Upper lobe of left lung (tissue), 6 donors: ENCODE data around the gene HILPDA. TPM values are rescaled to one million over a fixed set of nuclear protein-coding genes. Genes with fewer than 3 reads are reported as not detected.
A peak's percentile ranks its signal among the peaks of the same experiment; 100 is the strongest.
"Not testable (repeated sequence)": the region's sequence is repeated elsewhere in the genome, so short reads cannot be mapped to it uniquely, and the experiment has no call there.

ENCODE experiments used
- ATAC-seq, 2 donors: fragments of 200-7000 bp; cut with Tn5 transposase; one replicate each; pipeline ENCODE4 v1.9.1; 2022; ENCODE audit warnings: mild to moderate bottlenecking in 2 of 2, moderate library complexity in 2 of 2; ENCODE audit not compliant: low FRiP score in 2 of 2
- DNase-seq, 2 donors: peaks; one replicate each; pipeline ENCODE4 v3.0.0-alpha.2; 2019 to 2020
- H3K27ac ChIP-seq, 4 donors: fragments of 200-600 bp; sonication (generic); one replicate each; pipeline ENCODE4 v1.5.1; 2016 to 2019
- H3K27me3 ChIP-seq, 4 donors: fragments of 200-600 bp; sonication (generic); one replicate each; pipeline ENCODE4 v1.5.1; 2017 to 2019
- H3K36me3 ChIP-seq, 4 donors: fragments of 200-600 bp; sonication (generic); one replicate each; pipeline ENCODE4 v1.5.1; 2016 to 2019
- H3K4me1 ChIP-seq, 4 donors: fragments of 200-600 bp; sonication (generic); one replicate each; pipeline ENCODE4 v1.5.1; 2018 to 2019
- H3K4me3 ChIP-seq, 4 donors: fragments of 200-600 bp; sonication (generic); one replicate each; pipeline ENCODE4 v1.5.1; 2017 to 2019; ENCODE audit warnings: mild to moderate bottlenecking in 2 of 4, moderate library complexity in 1 of 4
- H3K9me3 ChIP-seq, 4 donors: fragments of 200-600 bp; sonication (generic); one replicate each; pipeline ENCODE4 v1.5.1; 2018 to 2019
- EP300 ChIP-seq, 4 donors: sonication (generic); formaldehyde crosslinking; IDR thresholded peaks; one replicate each; pipeline ENCODE4 v1.5.1; 2017; ENCODE audit warnings: antibody characterized with exemption in 4 of 4, control low read depth in 2 of 4
- POLR2A ChIP-seq, 4 donors: fragments of 450-650 bp; IDR thresholded peaks; one replicate each; pipeline ENCODE4 v1.5.1; 2016 to 2017; ENCODE audit warnings: antibody characterized with exemption in 4 of 4, mild to moderate bottlenecking in 2 of 4
- POLR2AphosphoS5 ChIP-seq, 2 donors: sonication (generic); formaldehyde crosslinking; IDR thresholded peaks; one replicate each; pipeline ENCODE4 v1.5.1; 2017; ENCODE audit warnings: antibody characterized with exemption in 2 of 2
- WGBS, 2 donors: methylation state at CpG; one replicate each; pipeline ENCODE4 v1.1.5; 2017 to 2018; 5-methylcytosine and 5-hydroxymethylcytosine counted together
- total RNA-seq, 6 donors: library from RNA; depleted of rRNA in 4 of 6; stranded (reverse); fragments of >200 nt in 4 of 6; gene quantifications; one replicate each; pipeline versions ENCODE4 v1.1.0 to v1.2.1, GENCODE V29; 2016 to 2021
- TF ChIP-seq, protein P1 (sequence below), 6 experiments: fragments of 450-650 bp in 4 of 6; fragments of 200-600 bp in 2 of 6; sonication (generic) in 2 of 6; IDR thresholded peaks; one replicate each; pipeline ENCODE4 v1.5.1; 2016 to 2019; ENCODE audit warnings: antibody characterized with exemption in 6 of 6
- donor health status: DM: no; HTN: no; CAD: no; lungs with moderate emphysema.
- donor health status: DM: no; HTN: yes; CAD: no; lungs with severe emphysema.

Gene HILPDA
- total RNA-seq, 6 donors from 2014 or later: 2.6 to 14.9 (median 7.3) TPM

DNA sequence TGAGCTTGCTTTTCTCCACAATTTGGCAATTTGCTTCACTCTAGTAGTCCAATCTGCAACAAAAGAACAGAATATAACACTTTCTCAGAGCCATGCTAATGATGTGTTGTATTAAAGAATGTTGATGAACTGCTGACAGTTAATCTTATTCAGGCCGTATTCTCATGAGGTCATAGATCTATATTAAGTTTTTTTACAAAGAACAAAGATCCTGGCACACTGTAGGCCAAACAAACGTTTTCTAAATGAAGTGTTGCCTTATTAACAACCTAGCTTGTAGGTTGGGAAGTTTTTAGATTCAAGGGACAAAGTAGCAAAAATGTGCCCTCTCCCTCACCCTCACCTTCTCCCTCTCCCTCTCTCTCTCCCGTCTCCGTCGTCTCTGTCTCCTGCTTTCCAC lies 6.8 kb downstream of the HILPDA start:
- Histone ChIP-seq H3K27me3 (no peaks in the 10 kb centered on the region), H3K4me1 (peaks cover 4 to 12% (median 7%) of the 10 kb centered on the region in 4 donors), H3K36me3 (no peaks in the 10 kb centered on the region), H3K4me3 (no peak overlapping the region), H3K27ac (peak overlapping the region in 1 of 4 donors; percentile 54), H3K9me3 (no peaks in the 10 kb centered on the region)
- WGBS, 2 donors: 75 to 80% methylated on average over 5 of the region's 5 CpGs
- no peak for ATAC-seq
- DNase-seq: no peak
- TF ChIP-seq EP300 (IDR thresholded peaks at IDR 0.05): no peak
- TF ChIP-seq, protein P1, sequence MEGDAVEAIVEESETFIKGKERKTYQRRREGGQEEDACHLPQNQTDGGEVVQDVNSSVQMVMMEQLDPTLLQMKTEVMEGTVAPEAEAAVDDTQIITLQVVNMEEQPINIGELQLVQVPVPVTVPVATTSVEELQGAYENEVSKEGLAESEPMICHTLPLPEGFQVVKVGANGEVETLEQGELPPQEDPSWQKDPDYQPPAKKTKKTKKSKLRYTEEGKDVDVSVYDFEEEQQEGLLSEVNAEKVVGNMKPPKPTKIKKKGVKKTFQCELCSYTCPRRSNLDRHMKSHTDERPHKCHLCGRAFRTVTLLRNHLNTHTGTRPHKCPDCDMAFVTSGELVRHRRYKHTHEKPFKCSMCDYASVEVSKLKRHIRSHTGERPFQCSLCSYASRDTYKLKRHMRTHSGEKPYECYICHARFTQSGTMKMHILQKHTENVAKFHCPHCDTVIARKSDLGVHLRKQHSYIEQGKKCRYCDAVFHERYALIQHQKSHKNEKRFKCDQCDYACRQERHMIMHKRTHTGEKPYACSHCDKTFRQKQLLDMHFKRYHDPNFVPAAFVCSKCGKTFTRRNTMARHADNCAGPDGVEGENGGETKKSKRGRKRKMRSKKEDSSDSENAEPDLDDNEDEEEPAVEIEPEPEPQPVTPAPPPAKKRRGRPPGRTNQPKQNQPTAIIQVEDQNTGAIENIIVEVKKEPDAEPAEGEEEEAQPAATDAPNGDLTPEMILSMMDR (IDR thresholded peaks at IDR 0.05): no peak
- TF ChIP-seq POLR2AphosphoS5 (IDR thresholded peaks at IDR 0.05): no peak
- TF ChIP-seq POLR2A (IDR thresholded peaks at IDR 0.05): no peak

DNA sequence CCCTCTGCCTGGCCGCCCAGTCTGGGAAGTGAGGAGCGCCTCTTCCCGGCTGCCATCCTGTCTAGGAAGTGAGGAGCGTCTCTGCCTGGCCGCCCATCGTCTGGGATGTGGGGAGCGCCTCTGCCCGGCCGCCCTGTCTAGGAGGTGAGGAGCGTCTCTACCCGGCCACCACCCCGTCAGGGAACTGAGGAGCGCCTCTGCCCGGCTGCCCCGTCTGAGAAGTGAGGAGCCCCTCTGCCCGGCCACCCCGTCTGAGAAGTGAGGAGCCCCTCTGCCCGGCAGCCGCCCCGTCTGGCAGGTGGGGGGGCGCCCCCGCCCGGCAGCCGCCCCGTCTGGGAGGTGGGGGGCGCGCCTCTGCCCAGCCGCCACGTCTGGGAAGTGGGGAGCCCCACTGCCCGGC lies 7.7 kb downstream of the HILPDA start:
- H3K9me3 ChIP-seq, ATAC-seq, H3K4me3 ChIP-seq, H3K36me3 ChIP-seq, H3K27me3 ChIP-seq: not testable (repeated sequence)
- H3K4me1 ChIP-seq: peaks cover 4 to 12% (median 7%) of the 10 kb centered on the region in 4 donors
- peak in 1 of 2 donors; percentile 74 for DNase-seq
- 84 to 96% methylated on average over 9 to 14 of the region's 30 CpGs for WGBS, 2 donors
- peak overlapping the region in 1 of 4 donors; percentile 54 for H3K27ac ChIP-seq

DNA sequence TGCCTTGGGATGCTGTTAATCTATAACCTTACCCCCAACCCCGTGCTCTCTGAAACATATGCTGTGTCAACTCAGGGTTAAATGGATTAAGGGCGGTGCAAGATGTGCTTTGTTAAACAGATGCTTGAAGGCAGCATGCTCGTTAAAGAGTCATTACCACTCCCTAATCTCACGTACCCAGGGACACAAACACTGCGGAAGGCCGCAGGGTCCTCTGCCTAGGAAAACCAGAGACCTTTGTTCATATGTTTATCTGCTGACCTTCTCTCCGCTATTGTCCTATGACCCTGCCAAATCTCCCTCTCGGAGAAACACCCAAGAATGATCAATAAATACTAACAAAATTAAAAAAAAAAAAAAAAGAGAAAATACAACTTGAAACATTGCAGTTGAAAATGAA lies 8.3 kb downstream of the HILPDA start:
- not testable (repeated sequence) for DNase-seq, H3K4me1 ChIP-seq, H3K27ac ChIP-seq, H3K36me3 ChIP-seq, H3K27me3 ChIP-seq, H3K4me3 ChIP-seq, H3K9me3 ChIP-seq, ATAC-seq
- 79 to 89% methylated on average over 7 to 8 of the region's 8 CpGs for WGBS, 2 donors

DNA sequence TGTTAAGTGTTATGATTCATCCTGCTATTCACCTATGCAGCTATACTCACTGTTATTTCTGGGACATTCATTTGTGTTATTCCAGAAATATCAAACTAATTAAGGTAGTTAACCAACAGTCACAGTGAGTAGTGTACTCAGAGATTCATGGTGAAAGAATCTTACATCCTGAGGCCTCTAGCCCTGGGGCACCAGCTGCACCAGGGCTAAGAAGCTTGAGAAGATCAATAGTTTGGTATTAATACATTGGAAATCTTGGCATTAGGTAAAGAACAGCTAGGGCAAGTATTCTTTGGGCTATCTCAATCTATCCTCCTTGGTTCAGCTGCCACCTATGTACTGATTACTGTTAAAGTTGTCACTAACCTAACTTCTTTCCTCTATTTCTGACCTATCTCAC lies 11.2 kb downstream of the HILPDA start:
- not testable (repeated sequence) for H3K4me1 ChIP-seq, H3K36me3 ChIP-seq, ATAC-seq, H3K9me3 ChIP-seq, H3K27ac ChIP-seq, H3K4me3 ChIP-seq, H3K27me3 ChIP-seq, DNase-seq

DNA sequence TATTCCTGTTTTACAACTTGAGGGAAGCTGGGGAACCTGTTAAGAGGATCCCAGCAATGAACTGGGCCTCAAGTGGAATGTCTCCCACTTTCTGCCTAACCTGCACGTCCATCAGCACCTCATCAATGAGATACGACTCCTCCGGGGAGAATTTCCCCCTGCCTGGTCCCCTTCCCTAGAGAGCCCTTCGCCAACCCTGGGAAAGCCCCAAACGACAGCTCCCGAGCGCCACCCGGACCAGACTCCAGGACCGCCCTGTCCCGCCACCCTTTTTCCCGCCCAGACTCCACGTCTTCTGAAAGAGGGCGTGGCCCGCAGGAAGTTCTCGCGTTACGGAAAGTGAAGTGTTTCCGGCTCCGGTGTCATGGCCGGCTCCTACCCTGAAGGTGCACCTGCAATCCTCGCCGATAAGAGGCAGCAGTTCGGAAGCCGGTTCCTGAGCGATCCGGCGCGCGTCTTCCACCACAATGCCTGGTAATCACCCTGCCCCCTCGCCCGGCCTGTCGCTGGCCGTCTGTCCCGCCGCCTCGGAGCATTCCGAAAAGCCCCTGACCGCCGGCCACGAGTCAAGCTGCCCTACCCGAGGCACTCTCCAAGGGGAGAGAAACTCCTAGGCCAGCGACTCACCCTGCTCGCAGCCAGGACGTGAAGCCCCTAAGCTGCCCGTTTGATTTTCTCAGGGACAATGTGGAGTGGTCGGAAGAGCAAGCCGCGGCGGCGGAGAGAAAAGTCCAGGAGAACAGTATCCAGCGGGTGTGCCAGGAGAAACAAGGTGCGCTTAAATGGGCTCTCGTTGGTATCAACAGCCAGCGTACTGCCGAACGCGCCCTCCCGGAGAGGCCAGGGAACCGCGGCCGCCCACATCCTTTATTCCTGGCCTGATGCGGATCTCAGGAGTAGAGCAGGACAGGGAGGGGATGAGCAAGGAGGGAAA lies 21.0 kb downstream of the HILPDA start, which contains the start of gene METTL2B:
METTL2B (plus strand) TSS at position 347 of the 934 bp plus-strand sequence; CDS start at position 365, 18 bp downstream.
- Histone ChIP-seq H3K4me1 (peaks cover 9 to 13% (median 10%) of the 10 kb centered on the region in 4 donors), H3K27ac (peak within 1 kb of the TSS; percentile 79 to 87 (median 84)), H3K36me3 (peaks cover 0 to 22% (median 7%) of the 10 kb centered on the region in 4 donors), H3K4me3 (peak within 1 kb of the TSS; percentile 52 to 89 (median 82))
- not testable (repeated sequence) for H3K9me3 ChIP-seq, H3K27me3 ChIP-seq
- TF ChIP-seq POLR2A (IDR thresholded peaks at IDR 0.05): peak in 3 of 4 donors; percentile 37 to 80 (median 51)
- TF ChIP-seq EP300 (IDR thresholded peaks at IDR 0.05): peak in 1 of 4 donors; percentile 37
- TF ChIP-seq, protein P1 (IDR thresholded peaks at IDR 0.05): peak; percentile 25 to 81 (median 48)
- peak; percentile 66 to 93 for TF ChIP-seq POLR2AphosphoS5 (IDR thresholded peaks at IDR 0.05)
- ATAC-seq: peak; percentile 96 to 99
- DNase-seq: peak; percentile 89 to 95
- 0 to 1% methylated on average over 22 to 48 of the region's 62 CpGs for WGBS, 2 donors

DNA sequence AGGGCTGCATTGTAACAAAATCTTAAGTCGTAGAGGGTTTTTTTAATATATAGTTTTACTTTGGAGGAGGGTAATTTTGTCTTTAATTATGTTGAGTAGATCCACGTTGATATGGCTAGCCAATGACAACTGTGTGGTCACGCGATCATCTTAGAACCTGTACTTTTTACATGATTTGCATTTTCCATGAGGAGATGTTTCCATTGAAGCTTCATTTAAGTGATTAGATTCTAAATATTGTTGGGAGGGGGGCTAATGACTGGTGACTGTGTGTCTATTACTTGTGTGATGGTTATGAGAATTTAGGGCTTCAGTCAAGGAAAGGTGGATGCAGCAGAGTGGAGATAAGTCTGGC lies 21.6 kb downstream of the HILPDA start:
- not testable (repeated sequence) for DNase-seq
- H3K27ac ChIP-seq: peak overlapping the region; percentile 79 to 87 (median 84)

DNA sequence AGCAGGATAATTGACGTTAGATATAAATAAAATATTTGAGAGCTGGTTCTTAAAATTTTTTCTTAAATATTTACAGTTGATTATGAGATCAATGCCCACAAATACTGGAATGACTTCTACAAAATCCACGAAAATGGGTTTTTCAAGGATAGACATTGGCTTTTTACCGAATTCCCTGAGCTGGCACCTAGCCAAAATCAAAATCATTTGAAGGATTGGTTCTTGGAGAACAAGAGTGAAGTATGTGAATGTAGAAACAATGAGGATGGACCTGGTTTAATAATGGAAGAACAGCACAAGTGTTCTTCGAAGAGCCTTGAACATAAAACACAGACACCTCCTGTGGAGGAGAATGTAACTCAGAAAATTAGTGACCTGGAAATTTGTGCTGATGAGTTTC lies 23.4 kb downstream of the HILPDA start:
- not testable (repeated sequence) for H3K27me3 ChIP-seq, H3K27ac ChIP-seq, DNase-seq, H3K9me3 ChIP-seq, ATAC-seq, H3K4me3 ChIP-seq
- H3K36me3 ChIP-seq: peaks cover 0 to 44% (median 15%) of the 10 kb centered on the region in 4 donors
- 85 to 96% methylated on average over 3 to 4 of the region's 4 CpGs for WGBS, 2 donors
- peaks cover 9 to 13% (median 10%) of the 10 kb centered on the region in 4 donors for H3K4me1 ChIP-seq

More for the DNA sequence above, 21.6 kb downstream of the HILPDA start:
- not testable (repeated sequence) for H3K9me3 ChIP-seq, H3K27me3 ChIP-seq, ATAC-seq
- 5 to 6% methylated on average over 4 of the region's 4 CpGs for WGBS, 2 donors
- Histone ChIP-seq H3K4me3 (peak overlapping the region; percentile 52 to 89 (median 82)), H3K4me1 (peaks cover 9 to 13% (median 10%) of the 10 kb centered on the region in 4 donors), H3K36me3 (peaks cover 0 to 29% (median 11%) of the 10 kb centered on the region in 4 donors)

DNA sequence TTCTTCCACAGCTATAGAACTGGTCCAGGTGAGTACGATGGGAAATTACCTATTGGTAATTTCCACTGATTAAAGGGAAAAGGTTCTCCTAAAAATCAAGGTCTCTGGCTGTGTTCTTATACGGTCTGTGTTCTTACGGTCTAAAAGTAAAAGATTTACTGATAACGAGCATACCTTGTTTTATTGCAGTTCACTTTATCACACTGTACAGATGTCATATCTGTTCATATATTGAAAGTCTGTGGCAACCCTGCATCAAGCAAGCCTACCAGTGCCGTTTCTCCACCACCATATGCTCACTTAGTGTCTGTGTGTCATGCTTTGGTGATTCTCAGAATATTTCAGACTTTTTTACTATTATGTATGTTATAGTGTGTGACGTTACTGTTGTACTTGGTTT lies 32.5 kb downstream of the HILPDA start:
- H3K27ac ChIP-seq, H3K9me3 ChIP-seq, H3K4me1 ChIP-seq, H3K27me3 ChIP-seq, H3K4me3 ChIP-seq, DNase-seq, ATAC-seq: not testable (repeated sequence)
- WGBS, 2 donors: 95 to 99% methylated on average over 6 of the region's 6 CpGs
- peaks cover 0 to 42% (median 3%) of the 10 kb centered on the region in 4 donors for H3K36me3 ChIP-seq
